Esophagus squamous epithelium (tissue), 4 donors: Measurements from ENCODE around the gene C20orf96.

ENCODE experiments used
- CTCF ChIP-seq, 6 experiments: fragments of 450-650 bp in 4 of 6; fragments of 200-600 bp in 2 of 6; sonication (generic) in 2 of 6; IDR thresholded peaks; one replicate each; pipeline ENCODE4 v1.5.1; 2016 to 2019; ENCODE audit warnings: antibody characterized with exemption in 6 of 6, mild to moderate bottlenecking in 4 of 6, moderate library complexity in 4 of 6
- POLR2A ChIP-seq, 4 donors: fragments of 450-650 bp; IDR thresholded peaks; one replicate each; pipeline ENCODE4 v1.6.1; 2017; ENCODE audit warnings: antibody characterized with exemption in 4 of 4, mild to moderate bottlenecking in 4 of 4, moderate library complexity in 3 of 4

GRCh38 chr20:316316-317068, 25.9 kb upstream of the C20orf96 start:
- TF ChIP-seq CTCF (IDR thresholded peaks at IDR 0.05) (no peak), POLR2A (IDR thresholded peaks at IDR 0.05) (no peak)
